HEK293 (cell line): ENCODE measurements around the gene TRABD2A.

Source experiments
- CTCF ChIA-PET: fragments of 350-600 bp; formaldehyde crosslinking; extraction: SDS; loops from one replicate; lab custom pipeline; 2021; ENCODE audit warnings: antibody characterized with exemption; lab: Yijun Ruan, JAX
- POLR2A ChIA-PET: fragments of 300-600 bp; formaldehyde crosslinking; extraction: SDS; loops from one replicate; lab custom pipeline; 2020; ENCODE audit warnings: antibody characterized with exemption, inconsistent platforms; lab: Yijun Ruan, JAX
- H3K27ac ChIP-seq: fragments of 200-500 bp; sonication (Bioruptor generic); 2 replicates; pipeline ENCODE4 v1.5.1; 2014; ENCODE audit warnings: low read depth, low read length, control low read depth, inconsistent platforms; ENCODE audit errors: extremely low read depth
- H3K36me3 ChIP-seq, 2 experiments: fragments of 200-500 bp in 1 of 2; sonication (Bioruptor generic) in 1 of 2; 1 replicate in 1 of 2; 2 replicates in 1 of 2; pipeline ENCODE4 v1.5.1; 2014 to 2017; ENCODE audit warnings: inconsistent platforms in 2 of 2, low read length in 2 of 2; ENCODE audit not compliant: control insufficient read depth in 2 of 2, insufficient read depth in 1 of 2
- H3K4me1 ChIP-seq: fragments of 200-500 bp; sonication (Bioruptor generic); 2 replicates; pipeline ENCODE4 v1.5.1; 2014; ENCODE audit warnings: mild to moderate bottlenecking, low read length, inconsistent platforms; ENCODE audit not compliant: control insufficient read depth, insufficient read depth
- H3K4me3 ChIP-seq: 2 replicates; pipeline ENCODE4 v1.5.1; 2011; ENCODE audit warnings: low read depth, mild to moderate bottlenecking, control low read depth, low read length, moderate library complexity
- H3K9me3 ChIP-seq: fragments of 200-500 bp; sonication (Bioruptor generic); 2 replicates; pipeline ENCODE4 v1.5.1; 2014; ENCODE audit warnings: low read depth, low read length, inconsistent platforms; ENCODE audit not compliant: control insufficient read depth, insufficient read depth
- SALL2 ChIP-seq: fragments of 450-650 bp; formaldehyde crosslinking; IDR thresholded peaks from 2 replicates; pipeline ENCODE4 v1.5.0; 2017; ENCODE audit warnings: missing biosample characterization, mild to moderate bottlenecking, missing genetic modification characterization, borderline replicate concordance
- YY2 ChIP-seq: fragments of 450-650 bp; formaldehyde crosslinking; IDR thresholded peaks from 2 replicates; pipeline ENCODE4 v1.5.1; 2016; ENCODE audit warnings: missing biosample characterization, missing genetic modification characterization
- ZFP69B ChIP-seq: fragments of 450-650 bp; formaldehyde crosslinking; IDR thresholded peaks from 2 replicates; pipeline ENCODE4 v1.5.1; 2016; ENCODE audit warnings: missing biosample characterization, missing genetic modification characterization
- ZIC2 ChIP-seq: fragments of 450-650 bp; formaldehyde crosslinking; IDR thresholded peaks from 2 replicates; pipeline ENCODE4 v1.5.1; 2016; ENCODE audit warnings: missing biosample characterization, missing genetic modification characterization
- ZNF112 ChIP-seq: fragments of 450-650 bp; formaldehyde crosslinking; IDR thresholded peaks from 2 replicates; pipeline ENCODE4 v1.5.0; 2017; ENCODE audit warnings: missing biosample characterization, missing genetic modification characterization
- ZNF133 ChIP-seq: fragments of 450-650 bp; formaldehyde crosslinking; IDR thresholded peaks from 2 replicates; pipeline ENCODE4 v1.5.1; 2016; ENCODE audit warnings: missing biosample characterization, missing genetic modification characterization
- ZNF169 ChIP-seq: fragments of 450-650 bp; formaldehyde crosslinking; IDR thresholded peaks from 2 replicates; pipeline ENCODE4 v1.5.1; 2016; ENCODE audit warnings: missing biosample characterization, missing genetic modification characterization
- ZNF175 ChIP-seq: fragments of 450-650 bp; formaldehyde crosslinking; IDR thresholded peaks from 2 replicates; pipeline ENCODE4 v1.5.1; 2016; ENCODE audit warnings: missing biosample characterization, missing genetic modification characterization
- ZNF202 ChIP-seq: fragments of 450-650 bp; formaldehyde crosslinking; IDR thresholded peaks from 2 replicates; pipeline ENCODE4 v1.5.1; 2016; ENCODE audit warnings: missing biosample characterization, missing genetic modification characterization, borderline replicate concordance
- ZNF221 ChIP-seq: fragments of 450-650 bp; formaldehyde crosslinking; IDR thresholded peaks from 2 replicates; pipeline ENCODE4 v1.5.1; 2017; ENCODE audit warnings: missing biosample characterization, missing genetic modification characterization, borderline replicate concordance
- ZNF624 ChIP-seq: fragments of 450-650 bp; formaldehyde crosslinking; IDR thresholded peaks from 2 replicates; pipeline ENCODE4 v1.5.1; 2017; ENCODE audit warnings: missing biosample characterization, missing genetic modification characterization
- ZNF626 ChIP-seq: fragments of 450-650 bp; sonication (Bioruptor Pico); formaldehyde crosslinking; IDR thresholded peaks from 2 replicates; pipeline ENCODE4 v1.5.1; 2018; ENCODE audit warnings: missing biosample characterization, missing genetic modification characterization, inconsistent platforms
- ZNF664 ChIP-seq: fragments of 450-650 bp; formaldehyde crosslinking; IDR thresholded peaks from 2 replicates; pipeline ENCODE4 v1.5.1; 2016; ENCODE audit warnings: missing biosample characterization, missing genetic modification characterization
- ZNF785 ChIP-seq: fragments of 450-650 bp; formaldehyde crosslinking; IDR thresholded peaks from 2 replicates; pipeline ENCODE4 v1.5.1; 2016; ENCODE audit warnings: missing biosample characterization, missing genetic modification characterization
- TF ChIP-seq, protein P1 (sequence below): fragments of 450-650 bp; formaldehyde crosslinking; IDR thresholded peaks from 2 replicates; pipeline ENCODE4 v1.5.1; 2017; ENCODE audit warnings: missing biosample characterization, missing genetic modification characterization
- TF ChIP-seq, protein P2 (sequence below): fragments of 450-650 bp; IDR thresholded peaks from 2 replicates; pipeline ENCODE4 v1.5.1; 2018; ENCODE audit warnings: missing biosample characterization, missing genetic modification characterization
- TF ChIP-seq, protein P3 (sequence below): IDR thresholded peaks from 2 replicates; pipeline ENCODE4 v1.6.1; 2011; ENCODE audit warnings: mild to moderate bottlenecking, low read depth, low read length, borderline replicate concordance
- TF ChIP-seq, protein P4 (sequence below): fragments of 450-650 bp; formaldehyde crosslinking; conservative IDR thresholded peaks from 2 replicates; pipeline ENCODE4 v1.5.1; 2016; ENCODE audit warnings: low read depth, missing biosample characterization, missing genetic modification characterization
- TF ChIP-seq, protein P5 (sequence below): fragments of 450-650 bp; formaldehyde crosslinking; IDR thresholded peaks from 2 replicates; pipeline ENCODE4 v1.5.1; 2016; ENCODE audit warnings: missing biosample characterization, missing genetic modification characterization, low read depth
- TF ChIP-seq, protein P6 (sequence below): fragments of 450-650 bp; formaldehyde crosslinking; IDR thresholded peaks from 2 replicates; pipeline ENCODE4 v1.5.1; 2017; ENCODE audit warnings: missing biosample characterization, missing genetic modification characterization

The TRABD2A gene

DNA sequence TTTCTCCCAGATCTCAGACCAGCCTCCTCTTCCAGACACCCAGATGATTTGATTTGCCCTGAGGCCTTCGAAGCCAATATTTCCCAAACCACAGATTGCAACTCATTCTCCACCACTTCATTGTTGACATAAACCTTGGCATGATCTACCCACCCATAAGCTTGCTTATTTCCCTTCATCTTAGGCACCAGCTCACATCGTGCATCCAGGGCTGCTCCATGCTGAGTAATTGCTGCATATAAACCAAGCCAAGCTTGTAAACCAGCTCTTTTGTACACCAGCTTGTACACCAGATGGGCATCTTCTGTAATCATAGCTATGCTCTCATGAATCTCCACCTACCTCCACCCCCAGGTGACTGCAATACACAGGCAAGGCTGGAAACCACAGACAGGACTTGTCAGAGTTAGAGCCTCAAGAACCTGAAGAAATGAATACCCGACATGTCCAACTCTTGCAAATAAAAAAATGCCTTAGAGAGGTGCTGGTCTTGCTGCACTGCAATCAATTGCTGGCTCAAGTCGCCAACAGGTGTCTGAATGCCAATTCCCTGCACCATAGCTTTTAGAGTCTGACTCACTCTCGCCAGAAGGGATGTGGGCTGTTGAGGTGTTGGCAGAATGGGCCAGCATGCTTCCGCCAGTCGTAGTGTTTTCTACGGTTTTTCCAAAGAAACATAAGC, 31.5 kb downstream of the TRABD2A start (continued):
- TF ChIP-seq, protein P1, sequence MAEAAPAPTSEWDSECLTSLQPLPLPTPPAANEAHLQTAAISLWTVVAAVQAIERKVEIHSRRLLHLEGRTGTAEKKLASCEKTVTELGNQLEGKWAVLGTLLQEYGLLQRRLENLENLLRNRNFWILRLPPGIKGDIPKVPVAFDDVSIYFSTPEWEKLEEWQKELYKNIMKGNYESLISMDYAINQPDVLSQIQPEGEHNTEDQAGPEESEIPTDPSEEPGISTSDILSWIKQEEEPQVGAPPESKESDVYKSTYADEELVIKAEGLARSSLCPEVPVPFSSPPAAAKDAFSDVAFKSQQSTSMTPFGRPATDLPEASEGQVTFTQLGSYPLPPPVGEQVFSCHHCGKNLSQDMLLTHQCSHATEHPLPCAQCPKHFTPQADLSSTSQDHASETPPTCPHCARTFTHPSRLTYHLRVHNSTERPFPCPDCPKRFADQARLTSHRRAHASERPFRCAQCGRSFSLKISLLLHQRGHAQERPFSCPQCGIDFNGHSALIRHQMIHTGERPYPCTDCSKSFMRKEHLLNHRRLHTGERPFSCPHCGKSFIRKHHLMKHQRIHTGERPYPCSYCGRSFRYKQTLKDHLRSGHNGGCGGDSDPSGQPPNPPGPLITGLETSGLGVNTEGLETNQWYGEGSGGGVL (tag by site-specific recombination) = no peak

DNA sequence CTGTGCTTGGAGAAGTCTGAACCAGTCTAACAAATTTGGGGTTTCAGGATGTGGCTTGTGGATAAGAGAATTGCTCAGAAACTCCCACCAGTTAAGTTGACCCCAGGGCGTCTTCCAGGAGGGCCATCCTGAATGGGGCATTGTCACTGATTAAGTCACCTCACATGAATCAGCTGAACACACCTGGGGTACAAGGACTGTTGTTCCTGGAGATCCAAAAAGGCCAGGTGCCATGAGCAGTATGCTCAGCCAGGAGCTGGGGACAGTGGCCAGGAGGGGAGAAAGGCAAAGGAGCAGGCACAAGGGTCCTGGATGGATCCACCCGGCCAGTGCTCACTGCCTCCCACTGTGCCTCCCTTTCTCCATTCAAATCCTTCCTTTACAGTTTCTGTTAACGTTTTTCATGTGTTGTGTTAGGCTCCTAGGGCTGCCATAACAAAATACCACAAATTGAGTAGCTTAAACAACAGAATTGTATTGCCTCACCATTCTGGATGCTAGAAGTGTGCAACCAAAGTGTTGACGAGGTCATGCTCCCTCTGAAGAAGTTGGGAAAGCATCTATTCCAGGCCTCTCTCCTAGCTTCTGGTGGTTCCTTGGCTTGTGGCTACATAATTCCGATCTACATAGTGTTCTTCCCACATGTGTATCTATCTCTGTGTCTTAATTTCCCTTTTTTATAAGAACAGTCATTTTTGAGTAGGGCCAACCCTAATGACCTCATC, 33.4 kb downstream of the TRABD2A start:
- Histone ChIP-seq H3K4me1 (no peaks in the 10 kb centered on the region), H3K36me3 (no peaks in the 10 kb centered on the region), H3K27ac (no peak overlapping the region), H3K9me3 (no peaks in the 10 kb centered on the region), H3K4me3 (no peak overlapping the region)
- CTCF ChIA-PET = interaction anchor here (1.2 kb wide), 1 partner anchor 18 kb away, joined by 3 read pairs; no protein-coding TSS in a partner anchor
- POLR2A ChIA-PET = no interaction called here
- TF ChIP-seq ZNF169 = no peak
- TF ChIP-seq YY2 = no peak
- TF ChIP-seq, protein P2, sequence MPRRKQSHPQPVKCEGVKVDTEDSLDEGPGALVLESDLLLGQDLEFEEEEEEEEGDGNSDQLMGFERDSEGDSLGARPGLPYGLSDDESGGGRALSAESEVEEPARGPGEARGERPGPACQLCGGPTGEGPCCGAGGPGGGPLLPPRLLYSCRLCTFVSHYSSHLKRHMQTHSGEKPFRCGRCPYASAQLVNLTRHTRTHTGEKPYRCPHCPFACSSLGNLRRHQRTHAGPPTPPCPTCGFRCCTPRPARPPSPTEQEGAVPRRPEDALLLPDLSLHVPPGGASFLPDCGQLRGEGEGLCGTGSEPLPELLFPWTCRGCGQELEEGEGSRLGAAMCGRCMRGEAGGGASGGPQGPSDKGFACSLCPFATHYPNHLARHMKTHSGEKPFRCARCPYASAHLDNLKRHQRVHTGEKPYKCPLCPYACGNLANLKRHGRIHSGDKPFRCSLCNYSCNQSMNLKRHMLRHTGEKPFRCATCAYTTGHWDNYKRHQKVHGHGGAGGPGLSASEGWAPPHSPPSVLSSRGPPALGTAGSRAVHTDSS (tag by site-specific recombination) = no peak
- TF ChIP-seq, protein P3, sequence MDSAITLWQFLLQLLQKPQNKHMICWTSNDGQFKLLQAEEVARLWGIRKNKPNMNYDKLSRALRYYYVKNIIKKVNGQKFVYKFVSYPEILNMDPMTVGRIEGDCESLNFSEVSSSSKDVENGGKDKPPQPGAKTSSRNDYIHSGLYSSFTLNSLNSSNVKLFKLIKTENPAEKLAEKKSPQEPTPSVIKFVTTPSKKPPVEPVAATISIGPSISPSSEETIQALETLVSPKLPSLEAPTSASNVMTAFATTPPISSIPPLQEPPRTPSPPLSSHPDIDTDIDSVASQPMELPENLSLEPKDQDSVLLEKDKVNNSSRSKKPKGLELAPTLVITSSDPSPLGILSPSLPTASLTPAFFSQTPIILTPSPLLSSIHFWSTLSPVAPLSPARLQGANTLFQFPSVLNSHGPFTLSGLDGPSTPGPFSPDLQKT = no peak
- TF ChIP-seq ZIC2 (tag by site-specific recombination) = no peak
- no peak for TF ChIP-seq ZNF785 (tag by site-specific recombination)
- TF ChIP-seq, protein P4, sequence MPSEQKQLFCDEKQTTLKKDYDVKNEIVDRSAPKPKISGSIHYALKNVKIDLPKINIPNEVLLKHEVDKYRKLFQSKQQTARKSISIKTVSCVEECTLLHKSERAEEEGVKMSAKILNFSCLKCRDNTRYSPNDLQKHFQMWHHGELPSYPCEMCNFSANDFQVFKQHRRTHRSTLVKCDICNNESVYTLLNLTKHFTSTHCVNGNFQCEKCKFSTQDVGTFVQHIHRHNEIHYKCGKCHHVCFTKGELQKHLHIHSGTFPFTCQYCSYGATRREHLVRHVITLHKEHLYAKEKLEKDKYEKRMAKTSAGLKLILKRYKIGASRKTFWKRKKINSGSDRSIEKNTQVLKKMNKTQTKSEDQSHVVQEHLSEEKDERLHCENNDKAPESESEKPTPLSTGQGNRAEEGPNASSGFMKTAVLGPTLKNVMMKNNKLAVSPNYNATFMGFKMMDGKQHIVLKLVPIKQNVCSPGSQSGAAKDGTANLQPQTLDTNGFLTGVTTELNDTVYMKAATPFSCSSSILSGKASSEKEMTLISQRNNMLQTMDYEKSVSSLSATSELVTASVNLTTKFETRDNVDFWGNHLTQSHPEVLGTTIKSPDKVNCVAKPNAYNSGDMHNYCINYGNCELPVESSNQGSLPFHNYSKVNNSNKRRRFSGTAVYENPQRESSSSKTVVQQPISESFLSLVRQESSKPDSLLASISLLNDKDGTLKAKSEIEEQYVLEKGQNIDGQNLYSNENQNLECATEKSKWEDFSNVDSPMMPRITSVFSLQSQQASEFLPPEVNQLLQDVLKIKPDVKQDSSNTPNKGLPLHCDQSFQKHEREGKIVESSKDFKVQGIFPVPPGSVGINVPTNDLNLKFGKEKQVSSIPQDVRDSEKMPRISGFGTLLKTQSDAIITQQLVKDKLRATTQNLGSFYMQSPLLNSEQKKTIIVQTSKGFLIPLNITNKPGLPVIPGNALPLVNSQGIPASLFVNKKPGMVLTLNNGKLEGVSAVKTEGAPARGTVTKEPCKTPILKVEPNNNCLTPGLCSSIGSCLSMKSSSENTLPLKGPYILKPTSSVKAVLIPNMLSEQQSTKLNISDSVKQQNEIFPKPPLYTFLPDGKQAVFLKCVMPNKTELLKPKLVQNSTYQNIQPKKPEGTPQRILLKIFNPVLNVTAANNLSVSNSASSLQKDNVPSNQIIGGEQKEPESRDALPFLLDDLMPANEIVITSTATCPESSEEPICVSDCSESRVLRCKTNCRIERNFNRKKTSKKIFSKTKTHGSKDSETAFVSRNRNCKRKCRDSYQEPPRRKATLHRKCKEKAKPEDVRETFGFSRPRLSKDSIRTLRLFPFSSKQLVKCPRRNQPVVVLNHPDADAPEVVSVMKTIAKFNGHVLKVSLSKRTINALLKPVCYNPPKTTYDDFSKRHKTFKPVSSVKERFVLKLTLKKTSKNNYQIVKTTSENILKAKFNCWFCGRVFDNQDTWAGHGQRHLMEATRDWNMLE = no peak
- no peak for TF ChIP-seq ZNF112 (tag by site-specific recombination)
- no peak for TF ChIP-seq SALL2
- TF ChIP-seq, protein P5, sequence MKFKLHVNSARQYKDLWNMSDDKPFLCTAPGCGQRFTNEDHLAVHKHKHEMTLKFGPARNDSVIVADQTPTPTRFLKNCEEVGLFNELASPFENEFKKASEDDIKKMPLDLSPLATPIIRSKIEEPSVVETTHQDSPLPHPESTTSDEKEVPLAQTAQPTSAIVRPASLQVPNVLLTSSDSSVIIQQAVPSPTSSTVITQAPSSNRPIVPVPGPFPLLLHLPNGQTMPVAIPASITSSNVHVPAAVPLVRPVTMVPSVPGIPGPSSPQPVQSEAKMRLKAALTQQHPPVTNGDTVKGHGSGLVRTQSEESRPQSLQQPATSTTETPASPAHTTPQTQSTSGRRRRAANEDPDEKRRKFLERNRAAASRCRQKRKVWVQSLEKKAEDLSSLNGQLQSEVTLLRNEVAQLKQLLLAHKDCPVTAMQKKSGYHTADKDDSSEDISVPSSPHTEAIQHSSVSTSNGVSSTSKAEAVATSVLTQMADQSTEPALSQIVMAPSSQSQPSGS (tag by site-specific recombination) = no peak
- TF ChIP-seq ZNF626 (tag by site-specific recombination) = no peak
- TF ChIP-seq ZNF175 = no peak
- no peak for TF ChIP-seq ZNF221 (tag by site-specific recombination)
- TF ChIP-seq ZNF624 (tag by site-specific recombination) = no peak
- TF ChIP-seq, protein P6, sequence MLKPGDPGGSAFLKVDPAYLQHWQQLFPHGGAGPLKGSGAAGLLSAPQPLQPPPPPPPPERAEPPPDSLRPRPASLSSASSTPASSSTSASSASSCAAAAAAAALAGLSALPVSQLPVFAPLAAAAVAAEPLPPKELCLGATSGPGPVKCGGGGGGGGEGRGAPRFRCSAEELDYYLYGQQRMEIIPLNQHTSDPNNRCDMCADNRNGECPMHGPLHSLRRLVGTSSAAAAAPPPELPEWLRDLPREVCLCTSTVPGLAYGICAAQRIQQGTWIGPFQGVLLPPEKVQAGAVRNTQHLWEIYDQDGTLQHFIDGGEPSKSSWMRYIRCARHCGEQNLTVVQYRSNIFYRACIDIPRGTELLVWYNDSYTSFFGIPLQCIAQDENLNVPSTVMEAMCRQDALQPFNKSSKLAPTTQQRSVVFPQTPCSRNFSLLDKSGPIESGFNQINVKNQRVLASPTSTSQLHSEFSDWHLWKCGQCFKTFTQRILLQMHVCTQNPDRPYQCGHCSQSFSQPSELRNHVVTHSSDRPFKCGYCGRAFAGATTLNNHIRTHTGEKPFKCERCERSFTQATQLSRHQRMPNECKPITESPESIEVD (tag by site-specific recombination) = no peak
- TF ChIP-seq ZNF202 (tag by site-specific recombination) = no peak
- no peak for TF ChIP-seq ZNF133
- TF ChIP-seq ZNF664 (tag by site-specific recombination) = no peak
- TF ChIP-seq ZFP69B (tag by site-specific recombination) = no peak
